Daoy (cell line): Measurements from ENCODE around the gene PLA2G4C. TPM values are rescaled to one million over a fixed set of nuclear protein-coding genes. Genes with fewer than 3 reads are reported as not detected.
"Not testable (repeated sequence)": the region's sequence is repeated elsewhere in the genome, so short reads cannot be mapped to it uniquely, and the experiment has no call there.

Experiments used
- DNase-seq: peaks from one replicate; pipeline ENCODE4 v3.0.0-alpha.2; 2015; ENCODE audit warnings: low read depth
- total RNA-seq: library from RNA; depleted of rRNA; stranded (reverse); fragments of >200 nt; shearing (Covaris generic); gene quantifications from 2 replicates; pipeline ENCODE4 v1.2.3, GENCODE V29; 2014

PLA2G4C gene
- total RNA-seq, 1 experiment from 2014 or later, result 2.2 TPM

GRCh38 chr19:48111280-48111679 is 663 bp upstream of the PLA2G4C start:
- no peak for DNase-seq

GRCh38 chr19:48108997-48109782 is 1.4 kb downstream of the PLA2G4C start:
- DNase-seq, result peak; percentile 55

GRCh38 chr19:48103922-48104321 is 6.7 kb downstream of the PLA2G4C start:
- no peak for DNase-seq

GRCh38 chr19:48102870-48103751 is 7.5 kb downstream of the PLA2G4C start:
- DNase-seq, result peak; percentile 62

- DNase-seq, result no peak
Measured at GRCh38 chr19:48095612-48096175, 14.9 kb downstream of the PLA2G4C start.

- DNase-seq, result no peak
Measured at GRCh38 chr19:48094855-48095203, 15.8 kb downstream of the PLA2G4C start.

GRCh38 chr19:48094129-48094854 is 16.3 kb downstream of the PLA2G4C start:
- no peak for DNase-seq

- DNase-seq, result peak; percentile 91
Measured at GRCh38 chr19:48091111-48091718, 19.4 kb downstream of the PLA2G4C start.

- peak; percentile 39 for DNase-seq
Measured at GRCh38 chr19:48090281-48090802, 20.3 kb downstream of the PLA2G4C start.

- not testable (repeated sequence) for DNase-seq
Measured at GRCh38 chr19:48088991-48089390, 21.6 kb downstream of the PLA2G4C start.

GRCh38 chr19:48085904-48086864 is 24.4 kb downstream of the PLA2G4C start:
- no peak for DNase-seq

GRCh38 chr19:48085076-48085475 is 25.5 kb downstream of the PLA2G4C start:
- no peak for DNase-seq

- no peak for DNase-seq
Measured at GRCh38 chr19:48081106-48081505, 29.5 kb downstream of the PLA2G4C start.

- not testable (repeated sequence) for DNase-seq
Measured at GRCh38 chr19:48070177-48070769, 40.3 kb downstream of the PLA2G4C start.

GRCh38 chr19:48069435-48069834 is 41.2 kb downstream of the PLA2G4C start:
- no peak for DNase-seq

GRCh38 chr19:48064509-48064908 is 46.1 kb downstream of the PLA2G4C start:
- no peak for DNase-seq

GRCh38 chr19:48061401-48062344 is 48.9 kb downstream of the PLA2G4C start:
- DNase-seq, result no peak

- DNase-seq, result no peak
Measured at GRCh38 chr19:48060381-48060780, 50.2 kb downstream of the PLA2G4C start.
